GM12873 (cell line): ENCODE data around the gene ZDHHC7.

Experiments used
- TF ChIP-seq, protein P1 (sequence below): IDR thresholded peaks from 2 replicates; pipeline ENCODE4 v1.5.1; 2012; ENCODE audit warnings: low read depth, mild to moderate bottlenecking, moderate library complexity, low read length, control low read depth; ENCODE audit not compliant: insufficient read depth; ENCODE audit errors: missing control alignments

Gene ZDHHC7

DNA sequence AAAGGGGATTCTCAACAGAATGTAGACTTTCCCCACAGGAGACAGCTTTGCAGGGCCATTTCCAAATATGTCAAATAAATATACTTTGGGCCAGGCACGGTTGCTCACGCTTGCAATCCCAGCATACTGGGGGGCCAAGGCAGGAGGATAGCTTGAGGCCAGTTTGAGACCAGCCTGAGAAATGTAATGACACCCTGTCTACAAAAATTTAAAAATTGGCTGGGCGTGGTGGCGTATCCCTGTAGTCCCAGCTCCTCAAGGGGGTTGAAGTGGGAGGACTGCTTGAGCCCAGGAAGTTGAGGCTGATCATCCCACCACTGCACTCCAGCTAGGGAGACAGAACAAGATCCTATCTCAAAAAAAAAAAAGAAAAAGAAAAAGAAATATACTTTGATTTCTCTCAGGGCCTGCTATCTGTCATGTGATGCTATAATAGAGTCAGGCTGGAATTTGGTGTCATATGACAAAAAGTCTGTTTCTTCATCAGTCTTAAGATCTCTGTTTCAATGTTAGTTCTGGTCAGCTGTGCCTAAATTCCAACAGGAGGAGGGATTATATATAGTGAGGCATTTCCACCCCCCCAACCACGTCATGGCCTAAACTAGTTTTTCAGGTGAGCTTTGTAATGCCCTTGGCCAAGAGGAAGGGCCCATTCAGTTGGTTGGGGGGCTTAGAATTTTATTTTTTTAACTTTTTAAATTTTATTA is 4.3 kb upstream of the ZDHHC7 start:
- TF ChIP-seq, protein P1, sequence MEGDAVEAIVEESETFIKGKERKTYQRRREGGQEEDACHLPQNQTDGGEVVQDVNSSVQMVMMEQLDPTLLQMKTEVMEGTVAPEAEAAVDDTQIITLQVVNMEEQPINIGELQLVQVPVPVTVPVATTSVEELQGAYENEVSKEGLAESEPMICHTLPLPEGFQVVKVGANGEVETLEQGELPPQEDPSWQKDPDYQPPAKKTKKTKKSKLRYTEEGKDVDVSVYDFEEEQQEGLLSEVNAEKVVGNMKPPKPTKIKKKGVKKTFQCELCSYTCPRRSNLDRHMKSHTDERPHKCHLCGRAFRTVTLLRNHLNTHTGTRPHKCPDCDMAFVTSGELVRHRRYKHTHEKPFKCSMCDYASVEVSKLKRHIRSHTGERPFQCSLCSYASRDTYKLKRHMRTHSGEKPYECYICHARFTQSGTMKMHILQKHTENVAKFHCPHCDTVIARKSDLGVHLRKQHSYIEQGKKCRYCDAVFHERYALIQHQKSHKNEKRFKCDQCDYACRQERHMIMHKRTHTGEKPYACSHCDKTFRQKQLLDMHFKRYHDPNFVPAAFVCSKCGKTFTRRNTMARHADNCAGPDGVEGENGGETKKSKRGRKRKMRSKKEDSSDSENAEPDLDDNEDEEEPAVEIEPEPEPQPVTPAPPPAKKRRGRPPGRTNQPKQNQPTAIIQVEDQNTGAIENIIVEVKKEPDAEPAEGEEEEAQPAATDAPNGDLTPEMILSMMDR: no peak

- TF ChIP-seq, protein P1: no peak
Observed at GRCh38 chr16:85014311-85014710, 3.0 kb upstream of the ZDHHC7 start.

GRCh38 chr16:85011846-85012284 is 530 bp upstream of the ZDHHC7 start:
- TF ChIP-seq, protein P1: no peak

GRCh38 chr16:85010446-85010930 is 847 bp downstream of the ZDHHC7 start:
- TF ChIP-seq, protein P1: no peak

DNA sequence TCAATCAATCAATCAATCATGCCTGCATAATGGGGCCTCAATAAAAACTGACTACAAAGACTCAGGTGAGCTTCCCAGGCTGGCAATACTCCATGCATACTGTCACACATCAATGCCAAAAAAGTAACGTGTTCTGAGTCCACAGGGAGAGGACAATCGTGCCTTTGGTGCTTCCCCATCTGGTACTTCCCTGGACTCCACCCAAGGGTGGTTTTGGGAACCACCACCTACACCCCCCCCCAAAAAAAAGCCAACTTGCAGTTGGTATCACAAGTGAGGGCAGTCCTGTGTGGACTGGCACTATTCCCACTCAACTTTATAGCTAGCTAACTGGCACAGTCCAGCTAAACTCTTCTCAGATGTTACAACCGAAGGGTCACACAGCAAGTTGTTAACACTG is 3.1 kb downstream of the ZDHHC7 start:
- TF ChIP-seq, protein P1: no peak

GRCh38 chr16:85007496-85008214 is 3.7 kb downstream of the ZDHHC7 start:
- TF ChIP-seq, protein P1: no peak

GRCh38 chr16:85006639-85007038 is 4.7 kb downstream of the ZDHHC7 start:
- TF ChIP-seq, protein P1: no peak
